Measurements from ENCODE around the gene YTHDF1.

DNA sequence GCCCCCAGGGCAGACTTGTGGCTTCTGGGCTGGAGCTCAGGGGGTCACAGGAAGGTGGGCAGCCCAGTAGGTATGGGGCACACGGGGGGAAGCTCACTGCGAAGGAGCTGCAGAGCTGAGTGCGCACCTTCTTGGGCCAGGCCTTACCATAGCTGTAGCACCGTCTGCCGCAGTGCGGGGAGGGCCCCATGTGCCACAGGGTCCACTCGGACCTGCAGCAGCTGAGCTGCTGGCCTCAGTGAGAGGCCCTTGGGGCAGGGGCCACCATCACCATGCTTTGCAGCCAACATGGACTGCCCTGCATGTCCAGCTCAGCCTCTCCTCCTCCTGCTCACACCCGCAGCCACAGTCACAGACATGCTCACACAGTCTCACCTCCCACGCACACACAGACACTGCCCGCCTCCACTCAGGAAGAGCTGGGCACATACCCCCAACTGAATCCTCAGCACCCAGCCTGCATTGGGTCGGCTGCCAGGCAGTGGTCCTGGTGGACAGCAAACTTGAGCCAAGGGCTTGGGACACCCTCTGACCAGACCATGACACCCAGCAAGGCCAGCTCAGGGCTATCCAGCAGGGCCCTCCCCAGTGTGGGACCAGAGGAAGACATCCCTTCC, 35.3 kb downstream of the YTHDF1 start:
- TF ChIP-seq, protein P1, sequence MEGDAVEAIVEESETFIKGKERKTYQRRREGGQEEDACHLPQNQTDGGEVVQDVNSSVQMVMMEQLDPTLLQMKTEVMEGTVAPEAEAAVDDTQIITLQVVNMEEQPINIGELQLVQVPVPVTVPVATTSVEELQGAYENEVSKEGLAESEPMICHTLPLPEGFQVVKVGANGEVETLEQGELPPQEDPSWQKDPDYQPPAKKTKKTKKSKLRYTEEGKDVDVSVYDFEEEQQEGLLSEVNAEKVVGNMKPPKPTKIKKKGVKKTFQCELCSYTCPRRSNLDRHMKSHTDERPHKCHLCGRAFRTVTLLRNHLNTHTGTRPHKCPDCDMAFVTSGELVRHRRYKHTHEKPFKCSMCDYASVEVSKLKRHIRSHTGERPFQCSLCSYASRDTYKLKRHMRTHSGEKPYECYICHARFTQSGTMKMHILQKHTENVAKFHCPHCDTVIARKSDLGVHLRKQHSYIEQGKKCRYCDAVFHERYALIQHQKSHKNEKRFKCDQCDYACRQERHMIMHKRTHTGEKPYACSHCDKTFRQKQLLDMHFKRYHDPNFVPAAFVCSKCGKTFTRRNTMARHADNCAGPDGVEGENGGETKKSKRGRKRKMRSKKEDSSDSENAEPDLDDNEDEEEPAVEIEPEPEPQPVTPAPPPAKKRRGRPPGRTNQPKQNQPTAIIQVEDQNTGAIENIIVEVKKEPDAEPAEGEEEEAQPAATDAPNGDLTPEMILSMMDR (IDR thresholded peaks at IDR 0.05; ENCODE audit: low read length) = no peak
- TF ChIP-seq EZH2 (IDR thresholded peaks at IDR 0.05; ENCODE audit: borderline replicate concordance, low read length) = no peak
